Peyer's patch (tissue), 4 donors: ENCODE measurements around the gene RNF20. TPM values are rescaled to one million over a fixed set of nuclear protein-coding genes. Genes with fewer than 3 reads are reported as not detected.
"Not testable (repeated sequence)": the region's sequence is repeated elsewhere in the genome, so short reads cannot be mapped to it uniquely, and the experiment has no call there.

Source experiments
- DNase-seq, 3 donors: peaks; one replicate each; pipeline ENCODE4 v3.0.0-alpha.2; 2017 to 2019
- H3K27ac ChIP-seq, 4 donors: fragments of 200-600 bp; sonication (generic); one replicate each; pipeline ENCODE4 v1.5.1; 2016 to 2019
- H3K27me3 ChIP-seq, 2 donors: fragments of 200-600 bp; sonication (generic); one replicate each; pipeline ENCODE4 v1.5.1; 2019
- H3K36me3 ChIP-seq, 3 donors: fragments of 200-600 bp; sonication (generic); one replicate each; pipeline ENCODE4 v1.5.1; 2016 to 2019
- H3K4me1 ChIP-seq, 4 donors: fragments of 200-600 bp; sonication (generic); one replicate each; pipeline ENCODE4 v1.5.1; 2016 to 2019
- H3K4me3 ChIP-seq, 4 donors: fragments of 200-600 bp; sonication (generic); 1 replicate in 3 of 4; 2 replicates in 1 of 4; pipeline ENCODE4 v1.5.1; 2016 to 2019; ENCODE audit warnings: mild to moderate bottlenecking in 1 of 4
- H3K9me3 ChIP-seq, 4 donors: fragments of 200-600 bp; sonication (generic); one replicate each; pipeline ENCODE4 v1.5.1; 2016 to 2019; ENCODE audit warnings: mild to moderate bottlenecking in 1 of 4
- POLR2A ChIP-seq, 2 donors: fragments of 450-650 bp; IDR thresholded peaks; one replicate each; pipeline ENCODE4 v1.5.1; 2017; ENCODE audit warnings: antibody characterized with exemption in 2 of 2, mild to moderate bottlenecking in 2 of 2, moderate library complexity in 2 of 2
- total RNA-seq, 4 donors: library from RNA; depleted of rRNA; stranded (reverse); fragments of >200 nt; gene quantifications; one replicate each; pipeline ENCODE4 v1.1.0, GENCODE V29; 2016
- TF ChIP-seq, protein P1 (sequence below), 6 experiments: fragments of 450-650 bp in 4 of 6; fragments of 200-600 bp in 2 of 6; sonication (generic) in 1 of 6; IDR thresholded peaks; one replicate each; pipeline ENCODE4 v1.5.1; 2017 to 2019; ENCODE audit warnings: antibody characterized with exemption in 6 of 6, mild to moderate bottlenecking in 3 of 6, moderate library complexity in 1 of 6

RNF20 gene
- total RNA-seq, 4 donors from 2014 or later = 14.1 to 35.5 (median 16.1) TPM

DNA sequence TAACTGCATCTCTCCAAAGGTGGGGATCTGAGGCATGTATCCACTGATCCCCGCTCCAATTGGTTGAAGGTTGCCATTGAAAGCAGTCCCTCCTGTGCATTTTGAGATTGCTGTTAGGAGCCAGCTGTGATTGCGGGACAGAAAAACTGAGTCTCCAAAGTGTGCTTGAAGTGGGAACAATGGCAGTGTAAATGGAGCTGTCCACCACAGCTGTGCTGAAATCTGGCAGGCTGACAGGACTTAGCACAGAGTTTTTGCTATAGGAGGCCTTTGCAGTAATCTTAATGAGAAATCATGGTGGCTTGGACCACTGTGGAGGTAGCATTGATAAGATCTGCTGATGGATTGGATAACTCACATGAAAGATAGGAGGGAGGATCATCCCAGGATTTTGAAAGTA, 3.3 kb downstream of the RNF20 start:
- H3K27ac ChIP-seq = no peak overlapping the region
- H3K27me3 ChIP-seq = no peaks in the 10 kb centered on the region
- no peak for TF ChIP-seq POLR2A (IDR thresholded peaks at IDR 0.05)
- TF ChIP-seq, protein P1, sequence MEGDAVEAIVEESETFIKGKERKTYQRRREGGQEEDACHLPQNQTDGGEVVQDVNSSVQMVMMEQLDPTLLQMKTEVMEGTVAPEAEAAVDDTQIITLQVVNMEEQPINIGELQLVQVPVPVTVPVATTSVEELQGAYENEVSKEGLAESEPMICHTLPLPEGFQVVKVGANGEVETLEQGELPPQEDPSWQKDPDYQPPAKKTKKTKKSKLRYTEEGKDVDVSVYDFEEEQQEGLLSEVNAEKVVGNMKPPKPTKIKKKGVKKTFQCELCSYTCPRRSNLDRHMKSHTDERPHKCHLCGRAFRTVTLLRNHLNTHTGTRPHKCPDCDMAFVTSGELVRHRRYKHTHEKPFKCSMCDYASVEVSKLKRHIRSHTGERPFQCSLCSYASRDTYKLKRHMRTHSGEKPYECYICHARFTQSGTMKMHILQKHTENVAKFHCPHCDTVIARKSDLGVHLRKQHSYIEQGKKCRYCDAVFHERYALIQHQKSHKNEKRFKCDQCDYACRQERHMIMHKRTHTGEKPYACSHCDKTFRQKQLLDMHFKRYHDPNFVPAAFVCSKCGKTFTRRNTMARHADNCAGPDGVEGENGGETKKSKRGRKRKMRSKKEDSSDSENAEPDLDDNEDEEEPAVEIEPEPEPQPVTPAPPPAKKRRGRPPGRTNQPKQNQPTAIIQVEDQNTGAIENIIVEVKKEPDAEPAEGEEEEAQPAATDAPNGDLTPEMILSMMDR (IDR thresholded peaks at IDR 0.05) = no peak
- H3K4me3 ChIP-seq = no peak overlapping the region
- peaks cover 0 to 34% (median 0%) of the 10 kb centered on the region in 3 donors for H3K36me3 ChIP-seq
- no peaks in the 10 kb centered on the region for H3K9me3 ChIP-seq
- peaks cover 0 to 25% (median 0%) of the 10 kb centered on the region in 4 donors for H3K4me1 ChIP-seq
- DNase-seq = peak in 1 of 3 donors; percentile 49

- Histone ChIP-seq H3K4me3 (no peak overlapping the region), H3K27ac (no peak overlapping the region), H3K4me1 (peaks cover 0 to 14% (median 0%) of the 10 kb centered on the region in 4 donors), H3K9me3 (no peaks in the 10 kb centered on the region), H3K36me3 (peaks cover 0 to 46% (median 0%) of the 10 kb centered on the region in 3 donors), H3K27me3 (no peaks in the 10 kb centered on the region)
- no peak for TF ChIP-seq POLR2A (IDR thresholded peaks at IDR 0.05)
- TF ChIP-seq, protein P1 (IDR thresholded peaks at IDR 0.05) = no peak
- no peak for DNase-seq
Measured at GRCh38 chr9:101540069-101540468, 6.4 kb downstream of the RNF20 start.

DNA sequence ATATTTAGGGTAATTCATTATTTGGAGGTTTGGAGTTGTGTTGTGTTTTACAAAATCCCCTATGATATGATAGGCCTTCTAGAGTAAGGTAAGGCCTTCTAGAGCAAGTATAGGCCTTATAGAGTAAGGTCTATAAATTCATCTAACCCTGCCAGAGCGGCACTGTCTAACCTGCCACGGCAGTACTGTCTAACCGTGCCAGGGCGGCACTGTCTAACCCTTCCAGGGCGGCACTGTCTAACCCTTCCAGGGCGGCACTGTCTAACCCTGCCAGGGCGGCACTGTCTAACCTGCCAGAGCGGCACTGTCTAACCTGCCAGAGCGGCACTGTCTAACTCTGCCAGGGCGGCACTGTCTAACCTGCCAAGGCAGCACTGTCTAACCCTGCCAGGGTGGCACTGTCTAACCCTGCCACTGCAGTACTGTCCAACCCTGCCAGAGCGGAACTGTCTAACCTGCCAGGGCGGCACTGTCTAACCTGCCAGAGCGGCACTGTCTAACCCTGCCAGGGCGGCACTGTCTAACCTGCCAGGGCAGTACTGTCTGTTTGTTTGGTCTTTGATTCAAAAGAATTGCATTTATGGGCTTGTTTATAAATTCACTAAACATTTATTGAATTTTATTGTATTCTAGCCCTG, 9.6 kb downstream of the RNF20 start:
- Histone ChIP-seq H3K27me3 (no peaks in the 10 kb centered on the region), H3K4me1 (no peaks in the 10 kb centered on the region), H3K27ac (no peak overlapping the region), H3K9me3 (no peaks in the 10 kb centered on the region), H3K4me3 (no peak overlapping the region), H3K36me3 (peaks cover 0 to 68% (median 6%) of the 10 kb centered on the region in 3 donors)
- TF ChIP-seq POLR2A (IDR thresholded peaks at IDR 0.05) = no peak
- TF ChIP-seq, protein P1 (IDR thresholded peaks at IDR 0.05) = no peak
- DNase-seq = no peak

GRCh38 chr9:101549472-101550098, 15.9 kb downstream of the RNF20 start:
- H3K9me3 ChIP-seq, H3K4me1 ChIP-seq, H3K27me3 ChIP-seq, H3K27ac ChIP-seq, H3K4me3 ChIP-seq, DNase-seq: not testable (repeated sequence)
- H3K36me3 ChIP-seq = peaks cover 0 to 92% (median 6%) of the 10 kb centered on the region in 3 donors
- TF ChIP-seq, protein P1 (IDR thresholded peaks at IDR 0.05) = peak in 3 of 6 experiments; percentile 28 to 32 (median 30)

- Histone ChIP-seq H3K36me3 (peaks cover 0 to 86% (median 0%) of the 10 kb centered on the region in 3 donors), H3K27ac (no peak overlapping the region), H3K27me3 (no peaks in the 10 kb centered on the region), H3K4me3 (no peak overlapping the region), H3K9me3 (no peaks in the 10 kb centered on the region), H3K4me1 (no peaks in the 10 kb centered on the region)
- no peak for DNase-seq
- TF ChIP-seq, protein P1 (IDR thresholded peaks at IDR 0.05) = no peak
- no peak for TF ChIP-seq POLR2A (IDR thresholded peaks at IDR 0.05)
Measured at GRCh38 chr9:101561740-101562139, 28.1 kb downstream of the RNF20 start.
